Embryonic facial prominence (tissue), 1 donor: ENCODE results near the gene FOXO3.

Source experiments
- DNase-seq: peaks from one replicate; pipeline ENCODE4 v3.0.0-alpha.2; 2016; ENCODE audit errors: extremely low spot score

Gene FOXO3

DNA sequence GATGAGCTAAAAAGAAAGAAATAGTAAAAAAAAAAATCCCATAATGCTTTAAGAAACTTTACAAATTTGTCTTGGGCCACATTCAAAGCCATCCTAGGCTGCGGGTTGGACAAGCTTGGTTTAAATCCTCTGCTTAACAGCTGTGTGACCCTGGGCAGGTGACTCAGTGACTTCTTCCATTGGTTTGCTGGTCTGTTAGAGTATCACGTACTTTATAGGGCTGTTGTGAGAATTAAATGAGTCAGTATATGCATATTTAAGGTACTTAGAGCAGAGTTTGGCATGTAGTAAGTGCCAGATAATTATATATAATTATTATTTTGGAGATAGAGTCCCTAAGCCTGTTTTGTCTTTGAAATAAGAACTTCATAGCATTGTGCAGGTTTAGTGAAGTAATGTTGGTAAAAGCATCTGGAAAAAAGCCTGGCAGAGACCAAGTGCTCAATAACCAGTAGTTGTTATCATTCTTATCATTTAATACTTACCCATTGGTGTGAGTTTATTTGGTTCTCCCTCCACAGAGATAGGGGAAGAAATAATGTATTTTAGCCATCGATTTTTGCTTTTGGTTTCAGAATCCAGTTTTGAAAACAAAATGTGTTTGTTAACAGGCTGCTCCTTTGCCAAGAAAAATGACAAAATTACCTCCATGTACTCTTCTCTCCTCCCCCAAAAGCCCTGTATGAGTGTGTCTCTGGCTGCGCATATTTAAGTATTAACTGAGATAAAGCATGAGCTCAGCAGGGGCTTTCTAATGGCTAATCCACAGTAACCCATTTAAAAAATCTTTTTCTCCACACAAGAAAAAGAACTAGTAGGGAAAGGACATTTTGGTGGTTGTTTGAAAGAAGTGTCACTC lies 67.2 kb downstream of the FOXO3 start:
- DNase-seq: no peak

- DNase-seq: no peak
Observed at GRCh38 chr6:108630050-108630714, 69.5 kb downstream of the FOXO3 start.

- no peak for DNase-seq
Observed at GRCh38 chr6:108632441-108632840, 71.7 kb downstream of the FOXO3 start.

DNA sequence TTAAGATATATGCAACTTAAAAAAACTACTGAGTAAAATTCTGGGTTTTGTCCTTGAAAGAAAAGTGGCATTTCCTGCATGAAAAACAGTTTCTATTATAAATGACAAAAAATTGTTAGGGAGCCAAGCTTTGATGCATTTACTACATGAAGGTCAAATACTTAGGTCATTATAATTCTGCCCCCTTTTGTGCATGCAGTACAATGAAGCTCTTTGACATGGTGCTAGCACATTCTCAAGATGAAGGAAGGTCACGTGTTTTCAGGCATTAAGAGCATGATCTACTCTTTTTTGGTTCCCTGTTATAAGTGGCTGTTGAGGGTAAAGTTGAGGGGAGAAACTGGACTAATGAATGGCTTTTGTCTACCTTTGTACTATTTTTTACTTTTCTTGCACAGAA lies 72.7 kb downstream of the FOXO3 start:
- no peak for DNase-seq

DNA sequence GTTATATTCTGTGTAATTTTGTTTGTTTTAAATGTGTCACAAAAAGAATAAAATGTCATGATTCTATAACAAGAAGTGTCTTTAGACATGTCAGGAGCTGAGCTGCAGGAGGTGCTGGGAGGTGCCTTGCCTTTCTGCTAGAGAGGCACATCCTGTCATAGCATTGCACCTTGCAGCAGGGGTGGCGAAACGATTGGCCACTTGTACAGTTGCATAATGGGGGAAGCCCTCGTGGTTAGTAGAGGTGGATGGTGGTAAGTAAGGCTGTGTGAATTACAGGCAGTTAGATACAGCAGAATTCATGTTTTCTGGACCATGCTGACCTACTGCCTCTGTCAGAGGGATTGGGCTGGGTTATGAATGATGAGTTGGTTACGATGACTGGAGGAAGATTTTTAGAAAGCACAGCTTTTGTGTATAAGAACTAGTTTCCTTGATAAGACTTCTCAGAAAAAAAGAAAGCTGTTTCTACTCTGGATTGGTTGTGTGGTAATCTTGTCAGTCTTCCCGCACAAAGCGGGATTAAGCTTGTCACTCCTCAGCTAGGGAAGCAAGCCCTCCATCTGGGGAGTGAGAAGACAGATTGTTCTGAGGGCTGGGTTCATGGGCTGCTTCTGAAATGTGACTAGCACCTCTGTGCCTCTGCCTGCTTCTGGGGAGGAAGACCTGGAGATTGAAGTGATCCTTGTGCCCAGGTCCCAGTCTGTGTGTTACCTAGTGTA lies 74.9 kb downstream of the FOXO3 start:
- no peak for DNase-seq

DNA sequence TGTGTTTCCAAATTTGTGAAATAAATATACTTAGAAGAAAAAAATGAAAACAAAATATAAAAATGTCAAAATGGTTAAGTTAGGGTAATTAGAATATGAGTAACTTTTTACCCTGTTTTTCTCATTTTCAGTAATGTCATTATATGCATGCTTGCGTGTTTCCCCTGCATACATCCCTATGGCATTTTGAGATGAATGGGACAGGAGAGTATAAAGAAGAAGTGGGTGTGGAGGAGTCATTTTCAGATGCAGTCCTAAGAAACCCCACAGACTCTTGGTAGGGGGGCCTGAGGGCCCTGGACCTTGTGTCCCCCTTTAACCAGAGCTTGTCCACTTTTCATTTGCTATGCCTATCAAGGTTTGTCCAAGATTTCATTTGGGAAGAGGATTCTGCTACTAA lies 77.2 kb downstream of the FOXO3 start:
- no peak for DNase-seq

GRCh38 chr6:108638993-108639392 lies 78.3 kb downstream of the FOXO3 start:
- no peak for DNase-seq

DNA sequence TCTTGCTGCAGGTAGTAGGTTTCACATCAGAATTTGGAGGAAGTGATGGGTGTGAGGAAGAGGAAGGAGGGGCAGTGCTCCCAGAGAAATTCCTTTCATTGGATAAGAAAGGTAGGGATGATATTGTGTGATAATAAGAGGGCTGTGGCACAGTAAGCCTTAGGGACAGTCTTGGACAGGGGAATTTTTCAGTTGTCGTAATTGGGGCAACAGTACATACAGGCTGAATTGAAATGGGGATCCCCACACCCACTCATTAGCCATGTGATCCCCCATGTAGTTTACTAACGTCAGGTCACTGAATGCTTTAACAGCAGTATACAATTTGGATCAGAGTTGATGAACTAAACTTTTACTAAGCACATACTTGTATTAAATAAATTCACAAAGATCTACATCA lies 79.4 kb downstream of the FOXO3 start:
- DNase-seq: no peak

DNA sequence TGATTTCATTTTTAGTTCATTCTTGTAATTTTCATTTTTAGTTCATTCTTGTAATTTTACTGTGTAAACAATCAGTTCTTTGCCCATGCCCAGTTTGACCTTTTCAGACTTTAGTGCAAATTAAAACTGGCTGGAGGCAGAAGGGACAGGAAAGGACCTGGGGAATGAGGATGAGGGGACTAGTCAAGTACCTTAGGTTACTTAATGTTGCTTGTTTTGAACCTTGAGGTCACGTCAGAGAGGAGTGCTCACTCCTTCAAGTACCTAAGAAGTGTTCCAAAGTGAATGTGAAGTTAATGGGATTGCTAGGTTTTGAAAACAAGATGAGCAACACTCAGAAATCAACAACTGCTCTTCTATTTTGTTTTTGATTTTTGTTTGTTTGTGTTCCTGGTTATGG lies 82.5 kb downstream of the FOXO3 start:
- DNase-seq: no peak

GRCh38 chr6:108644252-108644651 lies 83.5 kb downstream of the FOXO3 start:
- no peak for DNase-seq

DNA sequence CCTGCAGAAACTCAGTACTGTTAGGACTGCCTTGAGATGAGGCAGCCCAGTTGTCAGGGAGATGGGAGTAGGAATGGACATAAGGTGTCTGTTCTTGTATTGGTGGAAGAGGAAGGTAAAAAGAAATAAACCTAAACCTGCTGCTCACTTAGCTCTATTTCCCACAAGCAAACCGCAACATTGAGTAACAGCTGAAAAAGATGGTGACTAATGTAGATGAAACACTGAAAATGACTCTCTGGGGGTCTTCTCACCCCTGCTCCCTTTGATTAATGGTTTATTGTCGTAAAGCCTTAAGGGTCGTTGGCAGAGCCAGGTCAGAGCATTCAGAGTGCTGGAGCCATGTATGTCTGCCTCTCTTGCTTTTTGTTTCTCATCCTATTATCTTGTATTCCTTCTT lies 87.5 kb downstream of the FOXO3 start:
- no peak for DNase-seq

DNA sequence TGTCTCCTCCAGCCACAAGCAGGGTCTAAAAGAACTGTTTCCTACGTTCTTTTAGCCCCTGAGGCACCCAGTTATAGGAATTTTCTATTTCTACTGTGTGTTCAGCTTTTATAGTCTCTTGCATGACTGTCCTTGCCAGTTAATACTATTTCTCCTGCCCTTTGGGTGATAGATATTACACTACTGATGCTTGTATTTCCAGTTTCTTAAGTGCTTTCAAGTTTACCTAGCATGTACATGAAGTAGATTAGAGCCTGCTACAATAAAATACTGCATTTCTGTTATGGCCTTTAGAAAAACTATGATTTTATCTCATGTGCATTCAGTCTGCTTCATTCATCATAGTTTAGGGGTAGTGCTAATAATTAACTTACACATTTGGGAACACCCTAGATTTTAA lies 89.6 kb downstream of the FOXO3 start:
- no peak for DNase-seq

DNA sequence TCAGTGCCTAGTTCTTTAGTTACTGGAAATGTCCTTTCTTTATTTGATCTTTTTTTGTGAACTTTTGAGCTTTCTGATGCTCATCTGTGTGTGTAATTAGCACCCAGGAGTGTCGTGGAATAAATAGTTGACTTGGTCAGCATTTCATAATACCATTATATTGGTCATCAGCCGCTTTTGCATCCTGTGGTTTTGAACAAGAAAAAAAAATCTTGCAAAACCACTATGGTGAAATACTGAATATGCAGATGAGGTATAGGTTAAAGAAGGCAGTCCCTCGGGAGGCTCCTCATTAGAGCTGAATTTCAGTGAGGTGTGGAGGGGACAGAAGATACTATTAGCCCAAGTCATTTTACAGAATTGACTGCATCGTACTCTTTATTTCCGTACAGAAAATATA lies 90.1 kb downstream of the FOXO3 start:
- no peak for DNase-seq

DNA sequence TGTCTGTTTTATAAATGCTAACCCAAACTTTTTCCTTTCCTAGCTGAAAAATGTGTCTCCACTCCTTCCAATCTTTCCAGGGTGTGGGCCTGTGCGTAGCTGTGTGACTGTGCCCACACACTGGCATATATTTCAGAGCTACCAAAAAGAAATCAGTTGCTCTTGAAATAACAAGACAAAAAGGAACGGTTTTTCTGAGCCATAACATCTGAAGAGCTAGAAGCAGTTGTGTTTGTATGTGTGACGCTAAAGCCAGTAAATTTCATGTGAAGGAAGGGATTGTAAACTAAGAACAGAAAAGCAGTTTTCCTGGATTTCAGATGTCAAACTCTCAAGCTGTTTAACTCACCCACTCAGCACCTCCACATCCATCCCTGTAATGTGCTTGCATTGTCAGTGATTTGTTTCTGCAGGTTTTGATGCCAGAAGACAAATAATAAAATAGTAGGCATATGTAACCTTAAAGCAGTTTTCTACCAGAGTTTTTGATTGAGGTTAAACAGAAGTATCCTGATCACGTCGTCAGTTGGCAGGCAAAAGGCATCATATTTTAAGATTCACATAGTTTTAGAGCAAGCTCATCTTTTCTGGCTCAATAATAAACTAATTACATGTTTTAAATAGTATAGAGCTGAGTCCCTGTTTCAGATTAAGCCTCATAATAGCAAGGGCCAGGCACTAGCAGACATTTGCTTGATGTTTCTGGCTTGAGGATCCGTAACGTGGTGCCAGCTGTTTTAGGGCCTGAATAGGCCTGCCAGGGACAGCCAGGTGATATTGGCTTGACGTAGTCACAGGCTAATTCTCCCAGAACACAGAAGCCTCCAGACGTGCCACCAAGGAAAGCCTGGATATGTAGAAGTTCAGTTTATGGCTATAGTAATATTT lies 90.9 kb downstream of the FOXO3 start:
- peak; percentile 48 for DNase-seq

- DNase-seq: no peak
Observed at GRCh38 chr6:108652375-108652774, 91.7 kb downstream of the FOXO3 start.

DNA sequence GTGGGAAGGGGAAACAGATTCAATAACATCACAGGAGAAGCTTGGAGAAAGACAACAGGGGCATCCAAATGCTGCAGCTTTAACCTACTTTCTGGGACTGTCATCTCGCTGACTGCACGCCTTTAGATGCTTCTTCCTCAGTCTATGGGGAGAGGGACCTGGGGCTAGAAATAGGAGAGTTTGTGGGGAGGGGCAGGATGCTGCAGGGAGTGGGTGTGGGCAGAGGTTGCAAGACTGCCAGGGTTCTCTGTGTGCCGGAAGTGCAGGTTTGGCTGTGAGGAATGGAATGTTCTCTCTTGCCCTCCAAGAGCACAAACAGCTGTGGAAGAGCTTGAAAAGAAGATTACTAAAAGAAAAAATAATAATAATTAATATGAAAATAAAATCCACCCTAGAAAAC lies 93.2 kb downstream of the FOXO3 start:
- no peak for DNase-seq

GRCh38 chr6:108654465-108655106 lies 93.9 kb downstream of the FOXO3 start:
- DNase-seq: no peak

- DNase-seq: peak; percentile 71
Observed at GRCh38 chr6:108655806-108656651, 95.3 kb downstream of the FOXO3 start.

GRCh38 chr6:108656836-108657235 lies 96.1 kb downstream of the FOXO3 start:
- no peak for DNase-seq

GRCh38 chr6:108658174-108658573 lies 97.5 kb downstream of the FOXO3 start:
- DNase-seq: no peak
